CD4-positive, alpha-beta T cell treated with Interleukin-15 for 4 hours (primary cell): Measurements from ENCODE around the gene PLD6.
"Not testable (repeated sequence)": the region's sequence is repeated elsewhere in the genome, so short reads cannot be mapped to it uniquely, and the experiment has no call there.

Experiments
- DNase-seq: peaks from one replicate; pipeline ENCODE4 v3.0.0-alpha.2; 2020; ENCODE audit warnings: low spot score

PLD6 gene

GRCh38 chr17:17206124-17206912, at the start of gene PLD6:
Gene PLD6, minus strand, starts transcription at chr17:17206333. Its CDS starts 47 bp downstream, at chr17:17206286.
- peak; percentile 85 for DNase-seq

GRCh38 chr17:17255689-17256088, 49.6 kb upstream of the PLD6 start:
- DNase-seq: not testable (repeated sequence)

- no peak for DNase-seq
These were observed 47.9 kb upstream of the PLD6 start for GRCh38 chr17:17254036-17254435.

GRCh38 chr17:17253406-17253805, 47.3 kb upstream of the PLD6 start:
- no peak for DNase-seq

- DNase-seq: no peak
These were observed 46.1 kb upstream of the PLD6 start for GRCh38 chr17:17252149-17252661.

GRCh38 chr17:17246879-17247278, 40.7 kb upstream of the PLD6 start:
- DNase-seq: no peak

GRCh38 chr17:17243163-17243562, 37.0 kb upstream of the PLD6 start:
- DNase-seq: no peak

- no peak for DNase-seq
These were observed 36.1 kb upstream of the PLD6 start for GRCh38 chr17:17242246-17242645.

GRCh38 chr17:17241656-17242055, 35.5 kb upstream of the PLD6 start:
- no peak for DNase-seq

GRCh38 chr17:17239832-17240231, 33.7 kb upstream of the PLD6 start:
- DNase-seq: no peak

- DNase-seq: peak; percentile 87
These were observed 31.1 kb upstream of the PLD6 start, which contains the start of gene FLCN for GRCh38 chr17:17237026-17237799. Gene FLCN, minus strand, starts transcription at chr17:17237168. Its CDS starts 9,031 bp downstream, at chr17:17228137.

- no peak for DNase-seq
These were observed 30.3 kb upstream of the PLD6 start for GRCh38 chr17:17236295-17237025.

- DNase-seq: no peak
These were observed 29.4 kb upstream of the PLD6 start for GRCh38 chr17:17235212-17236174.

- DNase-seq: no peak
These were observed 26.1 kb upstream of the PLD6 start for GRCh38 chr17:17232303-17232621.

- no peak for DNase-seq
These were observed 25.6 kb upstream of the PLD6 start for GRCh38 chr17:17231621-17232302.

- DNase-seq: no peak
These were observed 23.6 kb upstream of the PLD6 start for GRCh38 chr17:17229416-17230384.

GRCh38 chr17:17228521-17229279, 22.6 kb upstream of the PLD6 start:
- DNase-seq: no peak
